Measurements from ENCODE around the gene EYA4. TPM values are rescaled to one million over a fixed set of nuclear protein-coding genes. Genes with fewer than 3 reads are reported as not detected.
A peak's percentile ranks its signal among the peaks of the same experiment; 100 is the strongest.

EYA4 gene
- total and polyA plus RNA-seq, 4 experiments from 2014 or later = not detected

DNA sequence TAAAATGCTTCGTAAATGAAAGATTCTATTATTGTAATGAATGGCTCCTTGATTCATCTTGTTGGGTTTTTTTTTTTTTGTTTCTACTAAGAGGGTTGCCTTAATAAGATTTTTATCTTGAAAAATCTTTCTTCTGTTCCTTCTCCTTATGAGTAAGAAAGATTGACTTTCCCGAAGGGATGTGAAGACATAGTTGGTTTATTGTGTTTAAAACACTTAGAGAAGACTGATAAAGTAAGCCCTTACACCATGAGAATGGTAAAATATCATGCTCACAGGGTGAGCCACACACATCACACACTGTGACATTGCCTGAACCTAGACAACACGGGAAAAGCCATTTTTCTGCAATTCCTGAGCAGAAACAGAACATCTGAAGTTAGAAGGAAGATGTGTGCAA is 330.5 kb downstream of the EYA4 start:
- Mint-ChIP-seq H3K27me3 (peaks cover 9 to 20% of the 10 kb centered on the region in 2 donors), H3K4me1 (peaks cover 0 to 5% (median 3%) of the 10 kb centered on the region in 4 donors), H3K9me3 (peaks cover 0 to 2% (median 0%) of the 10 kb centered on the region in 8 donors), H3K27ac (peak overlapping the region in 1 of 7 donors; percentile 13), H3K4me3 (no peak overlapping the region), H3K36me3 (no peaks in the 10 kb centered on the region)
- Histone ChIP-seq H3K4me3 (ENCODE audit: low read length in 2 of 2) (no peak overlapping the region), H3K4me1 (ENCODE audit: insufficient read depth, low read length) (no peaks in the 10 kb centered on the region), H3K9me3 (ENCODE audit: control insufficient read depth in 1 of 2, low read length in 2 of 2) (no peaks in the 10 kb centered on the region), H3K36me3 (ENCODE audit: insufficient read depth, low read length) (no peaks in the 10 kb centered on the region), H3K27ac (ENCODE audit: low read depth, low read length) (no peak overlapping the region), H3K27me3 (ENCODE audit: insufficient read depth, low read length) (peaks cover 3% of the 10 kb centered on the region)
- CTCF ChIA-PET (ENCODE audit: partially characterized antibody) = no interaction called here
- POLR2A ChIA-PET (ENCODE audit: partially characterized antibody) = no interaction called here
- intact Hi-C loops (cut with micrococcal nuclease) = no loop called here
- DNase-seq = no peak

DNA sequence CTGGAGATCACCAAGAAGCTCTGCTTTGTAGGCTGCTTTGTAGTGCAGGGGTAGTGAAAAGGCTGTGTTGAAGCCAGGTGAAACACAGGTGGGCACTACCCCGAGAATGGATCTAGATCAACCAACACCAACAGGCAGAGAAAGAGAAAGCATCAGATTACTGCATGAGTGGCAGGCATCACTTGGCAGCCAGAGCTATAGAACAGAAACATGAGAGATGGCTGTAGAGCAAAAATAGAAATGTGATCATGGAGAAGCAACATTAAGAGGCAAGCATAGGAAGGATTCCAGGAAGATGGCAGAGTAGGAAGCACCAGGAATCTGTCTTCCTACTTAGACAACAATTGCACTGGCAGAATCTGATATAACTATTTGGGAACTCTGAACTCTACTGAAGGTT is 336.7 kb downstream of the EYA4 start:
- Histone ChIP-seq H3K4me3 (ENCODE audit: low read length in 2 of 2) (no peak overlapping the region), H3K9me3 (ENCODE audit: control insufficient read depth in 1 of 2, low read length in 2 of 2) (no peaks in the 10 kb centered on the region), H3K36me3 (ENCODE audit: insufficient read depth, low read length) (no peaks in the 10 kb centered on the region), H3K4me1 (ENCODE audit: insufficient read depth, low read length) (no peaks in the 10 kb centered on the region), H3K27ac (ENCODE audit: low read depth, low read length) (no peak overlapping the region), H3K27me3 (ENCODE audit: insufficient read depth, low read length) (no peaks in the 10 kb centered on the region)
- intact Hi-C loops (cut with micrococcal nuclease) = no loop called here
- no peaks in the 10 kb centered on the region for H3K36me3 Mint-ChIP-seq
- H3K9me3 Mint-ChIP-seq = peaks cover 0 to 6% (median 0%) of the 10 kb centered on the region in 8 donors
- H3K27me3 Mint-ChIP-seq = no peaks in the 10 kb centered on the region
- no peak for DNase-seq
- no peak overlapping the region for H3K4me3 Mint-ChIP-seq
- no peaks in the 10 kb centered on the region for H3K4me1 Mint-ChIP-seq
- POLR2A ChIA-PET (ENCODE audit: partially characterized antibody) = no interaction called here
- no peak overlapping the region for H3K27ac Mint-ChIP-seq
- CTCF ChIA-PET (ENCODE audit: partially characterized antibody) = interaction anchor here (1.6 kb wide), 1 partner anchor 8 kb away, joined by 3 read pairs; no protein-coding TSS in a partner anchor
